M059J (cell line): ENCODE measurements around the gene DDRGK1. TPM values are rescaled to one million over a fixed set of nuclear protein-coding genes. Genes with fewer than 3 reads are reported as not detected.
A peak's percentile ranks its signal among the peaks of the same experiment; 100 is the strongest.

Experiments used
- DNase-seq: peaks from one replicate; pipeline ENCODE4 v3.0.0-alpha.2; 2012; ENCODE audit warnings: low read depth
- total RNA-seq: library from RNA; depleted of rRNA; stranded (reverse); fragments of >200 nt; shearing (Covaris generic); gene quantifications from 2 replicates; pipeline ENCODE4 v1.2.3, GENCODE V29; 2014; rRNA removed

The DDRGK1 gene
- total RNA-seq, result 58.3 and 79.5 TPM in 2 replicates

- DNase-seq, result peak; percentile 82
These were observed at the start of gene DDRGK1 for GRCh38 chr20:3204124-3204794. Gene DDRGK1 (minus strand): TSS chr20:3204682. CDS start chr20:3204627, 55 bp downstream.

- peak; percentile 26 for DNase-seq
These were observed 47.3 kb upstream of the DDRGK1 start for GRCh38 chr20:3251806-3252205.

GRCh38 chr20:3250091-3250504 lies 45.6 kb upstream of the DDRGK1 start:
- no peak for DNase-seq

GRCh38 chr20:3248993-3249347 lies 44.5 kb upstream of the DDRGK1 start:
- DNase-seq, result no peak

GRCh38 chr20:3248167-3248992 lies 43.9 kb upstream of the DDRGK1 start:
- no peak for DNase-seq

- no peak for DNase-seq
These were observed 43.2 kb upstream of the DDRGK1 start for GRCh38 chr20:3247638-3248037.

GRCh38 chr20:3246682-3247081 lies 42.2 kb upstream of the DDRGK1 start:
- DNase-seq, result no peak

GRCh38 chr20:3245711-3246110 lies 41.2 kb upstream of the DDRGK1 start:
- DNase-seq, result no peak

GRCh38 chr20:3245156-3245555 lies 40.7 kb upstream of the DDRGK1 start:
- DNase-seq, result no peak

GRCh38 chr20:3244613-3245012 lies 40.1 kb upstream of the DDRGK1 start:
- no peak for DNase-seq

GRCh38 chr20:3243718-3244358 lies 39.4 kb upstream of the DDRGK1 start:
- DNase-seq, result no peak

- DNase-seq, result no peak
These were observed 37.8 kb upstream of the DDRGK1 start for GRCh38 chr20:3242172-3242692.

GRCh38 chr20:3240776-3241363 lies 36.4 kb upstream of the DDRGK1 start:
- no peak for DNase-seq

GRCh38 chr20:3239867-3240775 lies 35.6 kb upstream of the DDRGK1 start:
- no peak for DNase-seq

GRCh38 chr20:3239026-3239866 lies 34.8 kb upstream of the DDRGK1 start, which contains the start of gene SLC4A11:
Gene SLC4A11 (minus strand): TSS chr20:3239190. CDS start chr20:3239137, 53 bp downstream.
- peak; percentile 54 for DNase-seq

GRCh38 chr20:3238616-3239025 lies 34.1 kb upstream of the DDRGK1 start:
- DNase-seq, result peak; percentile 67

GRCh38 chr20:3237958-3238615 lies 33.6 kb upstream of the DDRGK1 start:
- DNase-seq, result no peak

GRCh38 chr20:3237011-3237957 lies 32.8 kb upstream of the DDRGK1 start:
- no peak for DNase-seq
